B cell (primary cell): ENCODE results near the gene IFNLR1. TPM values are rescaled to one million over a fixed set of nuclear protein-coding genes. Genes with fewer than 3 reads are reported as not detected.

Experiments used
- ATAC-seq: fragments of 200-7000 bp; cut with Tn5 transposase; one replicate; pipeline ENCODE4 v1.10.0; 2021; ENCODE audit warnings: low read depth, mild to moderate bottlenecking, moderate number of reproducible peaks, moderate library complexity
- CTCF ChIA-PET: fragments of 350-600 bp; sonication (Branson Sonifier 250); formaldehyde crosslinking; loops from one replicate; lab custom pipeline; 2021; ENCODE audit warnings: antibody characterized with exemption, inconsistent platforms; lab: Charles Lee
- POLR2A ChIA-PET: fragments of 350-600 bp; sonication (Branson Sonifier 250); formaldehyde crosslinking; loops from one replicate; lab custom pipeline; 2021; ENCODE audit warnings: antibody characterized with exemption; lab: Charles Lee
- DNase-seq: peaks from one replicate; pipeline ENCODE4 v3.0.0; 2013
- H2AFZ ChIP-seq: 2 replicates; pipeline ENCODE4 v1.6.1; 2012; ENCODE audit warnings: mild to moderate bottlenecking, low read depth, low read length; ENCODE audit not compliant: insufficient read depth, poor library complexity, severe bottlenecking
- H3K27ac ChIP-seq, 2 donors: 1 replicate in 1 of 2; 2 replicates in 1 of 2; pipeline ENCODE4 v1.5.1; 2012 to 2013; ENCODE audit warnings: low read length in 2 of 2, mild to moderate bottlenecking in 2 of 2, moderate library complexity in 1 of 2
- H3K27me3 ChIP-seq, 4 experiments: fragments of 200-600 bp in 1 of 4; sonication (generic) in 1 of 4; replicated peaks in 1 of 4; 1 replicate in 2 of 4; 2 replicates in 2 of 4; pipeline versions ENCODE4 v1.6.1 to v1.7.0; 2013 to 2016; ENCODE audit warnings: low read length in 3 of 4, mild to moderate bottlenecking in 2 of 4, mixed read lengths in 1 of 4, moderate library complexity in 1 of 4; ENCODE audit not compliant: insufficient read depth in 4 of 4, control insufficient read depth in 3 of 4; ENCODE audit errors: control extremely low read depth in 1 of 4
- H3K36me3 ChIP-seq, 2 experiments: replicated peaks in 1 of 2; 1 replicate in 1 of 2; 2 replicates in 1 of 2; pipeline versions ENCODE4 v1.6.1 to v1.7.1; 2013; ENCODE audit warnings: low read length in 1 of 2; ENCODE audit not compliant: insufficient read depth in 2 of 2, control insufficient read depth in 1 of 2; ENCODE audit errors: control extremely low read depth in 1 of 2, extremely low read depth in 1 of 2
- H3K4me1 ChIP-seq, 2 donors: fragments of 200-600 bp in 1 of 2; sonication (generic) in 1 of 2; 1 replicate in 1 of 2; 2 replicates in 1 of 2; pipeline versions ENCODE4 v1.5.1 to v1.6.1; 2013 to 2017; ENCODE audit warnings: low read length in 2 of 2; ENCODE audit not compliant: control insufficient read depth in 2 of 2, insufficient read depth in 2 of 2
- H3K4me2 ChIP-seq: replicated peaks from 2 replicates; pipeline ENCODE3; 2012; ENCODE audit warnings: mild to moderate bottlenecking, low read depth, low read length; ENCODE audit not compliant: poor library complexity, severe bottlenecking
- H3K4me3 ChIP-seq, 5 experiments: fragments of 200-600 bp in 1 of 5; sonication (generic) in 1 of 5; 1 replicate in 3 of 5; 2 replicates in 2 of 5; pipeline versions ENCODE4 v1.5.1 to v1.7.0; 2011 to 2016; ENCODE audit warnings: low read length in 4 of 5, mild to moderate bottlenecking in 4 of 5, low read depth in 2 of 5, control low read depth in 1 of 5, moderate library complexity in 1 of 5; ENCODE audit not compliant: insufficient read depth in 1 of 5; ENCODE audit errors: control extremely low read depth in 1 of 5, extremely low read depth in 1 of 5
- H3K79me2 ChIP-seq: fragments of 200-600 bp; sonication (generic); one replicate; pipeline ENCODE4 v1.6.0; 2016; ENCODE audit warnings: low read length; ENCODE audit not compliant: control insufficient read depth, insufficient read depth
- H3K9ac ChIP-seq: fragments of 200-600 bp; sonication (generic); 2 replicates; pipeline ENCODE4 v1.6.1; 2017; ENCODE audit warnings: mild to moderate bottlenecking, low read length, moderate library complexity
- H3K9me3 ChIP-seq, 3 donors: one replicate each; pipeline versions ENCODE4 v1.6.1 to v1.7.1; 2013; ENCODE audit warnings: low read length in 2 of 3; ENCODE audit not compliant: control insufficient read depth in 2 of 3, insufficient read depth in 1 of 3; ENCODE audit errors: control extremely low read depth in 1 of 3
- H4K20me1 ChIP-seq: 2 replicates; pipeline ENCODE4 v1.6.0; 2012; ENCODE audit warnings: mild to moderate bottlenecking, low read length; ENCODE audit not compliant: insufficient read depth, control insufficient read depth, poor library complexity, severe bottlenecking
- H3K27ac Mint-ChIP-seq: one replicate; pipeline ENCODE4 v1.8.0; 2021; ENCODE audit warnings: mixed read lengths
- H3K27me3 Mint-ChIP-seq: one replicate; pipeline ENCODE4 v1.8.0; 2021; ENCODE audit warnings: mixed read lengths
- H3K4me1 Mint-ChIP-seq: one replicate; pipeline ENCODE4 v1.8.0; 2021; ENCODE audit warnings: mixed read lengths
- H3K4me3 Mint-ChIP-seq: one replicate; pipeline ENCODE4 v1.8.0; 2021; ENCODE audit warnings: mixed read lengths
- H3K9me3 Mint-ChIP-seq: one replicate; pipeline ENCODE4 v1.8.0; 2022; ENCODE audit warnings: mixed read lengths; ENCODE audit not compliant: insufficient read depth
- CTCF ChIP-seq: fragments of 200-600 bp; IDR thresholded peaks from one replicate; pipeline ENCODE4 v1.8.0; 2022; ENCODE audit warnings: antibody characterized with exemption, mild to moderate bottlenecking
- EZH2 ChIP-seq: IDR thresholded peaks from 2 replicates; pipeline ENCODE4 v1.6.1; 2012; ENCODE audit warnings: borderline replicate concordance, low read depth, mild to moderate bottlenecking, moderate library complexity, low read length; ENCODE audit not compliant: insufficient read depth, poor library complexity, severe bottlenecking
- WGBS: methylation state at CpG from one replicate; pipeline ENCODE4 v1.1.5; 2013; ENCODE audit warnings: missing lambda C conversion rate; ENCODE audit not compliant: insufficient coverage; 5-methylcytosine and 5-hydroxymethylcytosine counted together
- intact Hi-C: fragments of 100-400 bp; cut with micrococcal nuclease; formaldehyde crosslinking; loops from one replicate; pipeline ENCODE4 v1.10.0; 2022
- polyA plus RNA-seq: library from polyadenylated mRNA; depleted of rRNA; stranded (reverse); fragments of >200 nt; gene quantifications from 2 replicates; pipeline ENCODE4 v1.2.3, GENCODE V29; 2012
- total RNA-seq, 2 donors: library from RNA; stranded (reverse); fragments of 120-200 nt in 1 of 2; gene quantifications; 1 replicate in 1 of 2; 2 replicates in 1 of 2; pipeline versions ENCODE4 v1.2.3 to v1.2.4, GENCODE V29; 2013 to 2022

Gene IFNLR1
- total and polyA plus RNA-seq, 2 donors (not counting 1 experiment from before 2014, with no cell fraction given) = 14.7 to 39.7 TPM

GRCh38 chr1:24205345-24206082, 18.4 kb upstream of the IFNLR1 start:
- Mint-ChIP-seq H3K27me3 (no peaks in the 10 kb centered on the region), H3K4me3 (no peak overlapping the region), H3K27ac (no peak overlapping the region), H3K4me1 (peaks cover 22% of the 10 kb centered on the region), H3K9me3 (no peaks in the 10 kb centered on the region)
- no peak for ATAC-seq
- Histone ChIP-seq H3K27me3 (peaks cover 0 to 4% (median 0%) of the 10 kb centered on the region in 4 experiments), H3K79me2 (no peaks in the 10 kb centered on the region), H3K4me2 (no peak overlapping the region), H4K20me1 (no peaks in the 10 kb centered on the region), H3K9me3 (no peaks in the 10 kb centered on the region), H3K27ac (no peak overlapping the region), H3K9ac (no peak overlapping the region), H3K4me3 (no peak overlapping the region), H2AFZ (no peak overlapping the region), H3K36me3 (no peaks in the 10 kb centered on the region), H3K4me1 (peaks cover 5 to 25% of the 10 kb centered on the region in 2 donors)
- DNase-seq = no peak
- 87% methylated on average over 4 of the region's 8 CpGs for WGBS
- ChIA-PET POLR2A (no interaction called here), CTCF (interaction anchor here (0.6 to 4.3 kb wide), 5 partner anchors 15 to 429 kb away, joined by 3 to 47 read pairs (median 4); no protein-coding TSS in a partner anchor)
- intact Hi-C loops = no loop called here
- no peak for TF ChIP-seq CTCF
- no peak for TF ChIP-seq EZH2

- peaks cover 0 to 4% (median 0%) of the 10 kb centered on the region in 4 experiments for H3K27me3 ChIP-seq
- no peak overlapping the region for H3K27ac ChIP-seq
- no peak overlapping the region for H3K4me2 ChIP-seq
- DNase-seq (no peak), ATAC-seq (no peak)
- WGBS = 94% methylated on average over 3 of the region's 8 CpGs
- Mint-ChIP-seq H3K4me1 (peaks cover 28% of the 10 kb centered on the region), H3K9me3 (no peaks in the 10 kb centered on the region), H3K27ac (no peak overlapping the region), H3K27me3 (no peaks in the 10 kb centered on the region), H3K4me3 (peak overlapping the region; percentile 67)
- no peak for TF ChIP-seq CTCF
- no peak for TF ChIP-seq EZH2
- H3K9ac ChIP-seq = no peak overlapping the region
- no peak overlapping the region for H2AFZ ChIP-seq
- no peak overlapping the region for H3K4me3 ChIP-seq
- intact Hi-C loops = loop anchor here (5.0 kb wide), 1 partner anchor 118 kb away; no protein-coding TSS in a partner anchor
- H3K79me2 ChIP-seq = no peaks in the 10 kb centered on the region
- H3K9me3 ChIP-seq = no peaks in the 10 kb centered on the region
- POLR2A ChIA-PET = interaction anchor here (0.9 kb wide), 1 partner anchor 189 kb away, joined by 7 read pairs; no protein-coding TSS in a partner anchor
- CTCF ChIA-PET = interaction anchor here (0.7 to 4.3 kb wide), 13 partner anchors 14 to 438 kb away, joined by 3 to 47 read pairs (median 4); no protein-coding TSS in a partner anchor
- peaks cover 10 to 31% of the 10 kb centered on the region in 2 donors for H3K4me1 ChIP-seq
- H4K20me1 ChIP-seq = no peaks in the 10 kb centered on the region
- no peaks in the 10 kb centered on the region for H3K36me3 ChIP-seq
Measured at GRCh38 chr1:24204116-24204515, 17.0 kb upstream of the IFNLR1 start.
